Caco-2 (cell line): Measurements from ENCODE around the gene SPAG17. TPM values are rescaled to one million over a fixed set of nuclear protein-coding genes. Genes with fewer than 3 reads are reported as not detected.

ENCODE experiments used
- BruUV-seq: library from RNA; stranded (reverse); fragments of 400-500 nt; replicated peaks from 2 replicates; lab custom pipeline; 2021; lab: Mats Ljungman, UMichigan
- CTCF ChIA-PET: fragments of 300-600 bp; sonication (Branson Sonifier 250); formaldehyde crosslinking; loops from one replicate; lab custom pipeline; 2022; ENCODE audit warnings: antibody characterized with exemption; lab: Charles Lee
- POLR2A ChIA-PET: fragments of 300-600 bp; sonication (Branson Sonifier 250); formaldehyde crosslinking; loops from one replicate; lab custom pipeline; 2022; ENCODE audit warnings: antibody characterized with exemption; lab: Charles Lee
- DNase-seq, 2 experiments: peaks; one replicate each; pipeline versions ENCODE4 v3.0.0 to v3.0.0-alpha.2; 2020 to 2022
- H3K27me3 ChIP-seq: replicated peaks from 2 replicates; pipeline ENCODE4 v1.6.0; 2011; ENCODE audit warnings: low read length; ENCODE audit not compliant: control insufficient read depth, insufficient read depth
- H3K36me3 ChIP-seq: 2 replicates; pipeline ENCODE4 v1.5.1; 2011; ENCODE audit warnings: low read length; ENCODE audit not compliant: control insufficient read depth, insufficient read depth
- H3K4me1 ChIP-seq: fragments of 250-450 bp; sonication (Bioruptor Pico); 2 replicates; pipeline ENCODE4 v1.5.1; 2020; ENCODE audit warnings: mild to moderate bottlenecking
- H3K4me3 ChIP-seq: 2 replicates; pipeline ENCODE4 v1.5.1; 2011; ENCODE audit warnings: low read depth, mild to moderate bottlenecking, control low read depth, low read length
- H3K9me3 ChIP-seq: fragments of 250-450 bp; sonication (Bioruptor Pico); 2 replicates; pipeline ENCODE4 v1.5.1; 2020; ENCODE audit warnings: mild to moderate bottlenecking, moderate library complexity
- H3K27ac Mint-ChIP-seq: one replicate; pipeline ENCODE4 v1.8.0; 2022; ENCODE audit warnings: mixed read lengths; ENCODE audit not compliant: unreplicated experiment
- H3K27me3 Mint-ChIP-seq: one replicate; pipeline ENCODE4 v1.8.0; 2022; ENCODE audit warnings: mixed read lengths; ENCODE audit not compliant: insufficient read depth, unreplicated experiment
- H3K36me3 Mint-ChIP-seq: one replicate; pipeline ENCODE4 v1.8.0; 2022; ENCODE audit warnings: mild to moderate bottlenecking, mixed read lengths; ENCODE audit not compliant: insufficient read depth, unreplicated experiment
- H3K4me1 Mint-ChIP-seq: one replicate; pipeline ENCODE4 v1.8.0; 2022; ENCODE audit warnings: low read depth, mixed read lengths; ENCODE audit not compliant: unreplicated experiment
- H3K4me3 Mint-ChIP-seq: one replicate; pipeline ENCODE4 v1.8.0; 2022; ENCODE audit warnings: mild to moderate bottlenecking, moderate library complexity, mixed read lengths; ENCODE audit not compliant: unreplicated experiment
- H3K9me3 Mint-ChIP-seq: one replicate; pipeline ENCODE4 v1.8.0; 2022; ENCODE audit warnings: mixed read lengths; ENCODE audit not compliant: unreplicated experiment
- intact Hi-C: fragments of 100-400 bp; cut with micrococcal nuclease; formaldehyde crosslinking; loops from one replicate; pipeline ENCODE4 v1.10.0; 2022; ENCODE audit not compliant: unreplicated experiment
- total RNA-seq: library from RNA; stranded (reverse); gene quantifications from 2 replicates; pipeline ENCODE4 v1.2.3, GENCODE V29; 2022
- TF ChIP-seq, protein P1 (sequence below), 2 experiments: fragments of 200-600 bp in 1 of 2; IDR thresholded peaks; 1 replicate in 1 of 2; 2 replicates in 1 of 2; pipeline versions ENCODE4 v1.5.1 to v1.8.0; 2011 to 2022; ENCODE audit warnings: antibody characterized with exemption in 1 of 2, control low read depth in 1 of 2, inconsistent platforms in 1 of 2, low read depth in 1 of 2, low read length in 1 of 2, mild to moderate bottlenecking in 1 of 2, moderate library complexity in 1 of 2; ENCODE audit not compliant: insufficient read depth in 1 of 2, severe bottlenecking in 1 of 2, unreplicated experiment in 1 of 2

Gene SPAG17
- total RNA-seq, 1 experiment from 2014 or later = not detected

DNA sequence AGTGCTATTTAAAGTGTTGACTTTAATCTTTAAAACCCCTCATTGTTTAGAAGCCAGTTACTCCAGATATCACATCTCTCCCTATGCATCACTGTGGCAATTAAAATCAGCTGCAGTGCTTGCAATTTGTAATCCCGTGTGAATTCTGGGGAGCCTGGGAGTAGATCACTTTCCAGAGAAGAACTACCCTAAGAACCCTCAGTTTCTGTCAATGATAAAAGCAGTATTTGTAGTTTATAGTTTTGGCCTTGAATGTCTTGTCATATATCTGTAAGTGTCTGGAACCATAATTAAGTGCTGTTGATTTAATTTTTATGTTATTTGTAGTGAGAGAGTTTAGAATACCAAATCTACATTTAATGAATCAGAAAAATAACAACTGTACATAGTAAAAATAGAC is 5.5 kb upstream of the SPAG17 start:
- Mint-ChIP-seq H3K27ac (no peak overlapping the region), H3K4me1 (no peaks in the 10 kb centered on the region), H3K4me3 (no peak overlapping the region), H3K36me3 (peaks cover 2% of the 10 kb centered on the region), H3K9me3 (no peaks in the 10 kb centered on the region), H3K27me3 (no peaks in the 10 kb centered on the region)
- BruUV-seq = no TSS peak
- TF ChIP-seq, protein P1, sequence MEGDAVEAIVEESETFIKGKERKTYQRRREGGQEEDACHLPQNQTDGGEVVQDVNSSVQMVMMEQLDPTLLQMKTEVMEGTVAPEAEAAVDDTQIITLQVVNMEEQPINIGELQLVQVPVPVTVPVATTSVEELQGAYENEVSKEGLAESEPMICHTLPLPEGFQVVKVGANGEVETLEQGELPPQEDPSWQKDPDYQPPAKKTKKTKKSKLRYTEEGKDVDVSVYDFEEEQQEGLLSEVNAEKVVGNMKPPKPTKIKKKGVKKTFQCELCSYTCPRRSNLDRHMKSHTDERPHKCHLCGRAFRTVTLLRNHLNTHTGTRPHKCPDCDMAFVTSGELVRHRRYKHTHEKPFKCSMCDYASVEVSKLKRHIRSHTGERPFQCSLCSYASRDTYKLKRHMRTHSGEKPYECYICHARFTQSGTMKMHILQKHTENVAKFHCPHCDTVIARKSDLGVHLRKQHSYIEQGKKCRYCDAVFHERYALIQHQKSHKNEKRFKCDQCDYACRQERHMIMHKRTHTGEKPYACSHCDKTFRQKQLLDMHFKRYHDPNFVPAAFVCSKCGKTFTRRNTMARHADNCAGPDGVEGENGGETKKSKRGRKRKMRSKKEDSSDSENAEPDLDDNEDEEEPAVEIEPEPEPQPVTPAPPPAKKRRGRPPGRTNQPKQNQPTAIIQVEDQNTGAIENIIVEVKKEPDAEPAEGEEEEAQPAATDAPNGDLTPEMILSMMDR (IDR thresholded peaks at IDR 0.05; ENCODE audit: insufficient read depth in 1 of 2, low read depth in 1 of 2, low read length in 1 of 2, severe bottlenecking in 1 of 2, unreplicated experiment in 1 of 2) = no peak
- no peaks in the 10 kb centered on the region for H3K9me3 ChIP-seq
- H3K4me1 ChIP-seq = no peaks in the 10 kb centered on the region
- H3K36me3 ChIP-seq = no peaks in the 10 kb centered on the region
- no peak overlapping the region for H3K4me3 ChIP-seq
- ChIA-PET POLR2A (no interaction called here), CTCF (no interaction called here)
- intact Hi-C loops = no loop called here
- no peaks in the 10 kb centered on the region for H3K27me3 ChIP-seq
- no peak for DNase-seq

DNA sequence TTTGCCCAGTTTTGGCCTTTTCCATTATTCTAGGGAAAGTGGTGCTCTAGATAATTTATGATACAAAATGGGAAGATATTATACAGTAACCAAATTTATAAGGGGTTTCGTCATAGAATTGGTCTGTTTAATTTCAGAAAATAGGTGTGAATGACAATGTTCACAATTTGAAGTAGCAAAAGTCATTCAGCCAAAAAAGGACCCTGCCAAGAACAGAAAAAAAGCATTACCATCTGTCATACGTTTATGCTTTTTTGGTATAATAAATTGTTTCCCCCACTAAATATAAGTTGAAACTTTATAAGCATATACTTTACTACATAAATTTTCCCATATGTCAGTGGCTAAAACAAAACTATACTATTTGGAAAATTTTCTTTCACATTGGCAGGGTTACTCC is 4.5 kb upstream of the SPAG17 start:
- no peaks in the 10 kb centered on the region for H3K9me3 Mint-ChIP-seq
- POLR2A ChIA-PET = no interaction called here
- H3K36me3 Mint-ChIP-seq = peaks cover 6% of the 10 kb centered on the region
- no peaks in the 10 kb centered on the region for H3K4me1 ChIP-seq
- H3K36me3 ChIP-seq = no peaks in the 10 kb centered on the region
- H3K9me3 ChIP-seq = no peaks in the 10 kb centered on the region
- no TSS peak for BruUV-seq
- no peak overlapping the region for H3K4me3 ChIP-seq
- no peaks in the 10 kb centered on the region for H3K27me3 ChIP-seq
- H3K27me3 Mint-ChIP-seq = no peaks in the 10 kb centered on the region
- intact Hi-C loops = no loop called here
- no peak overlapping the region for H3K27ac Mint-ChIP-seq
- TF ChIP-seq, protein P1 (IDR thresholded peaks at IDR 0.05; ENCODE audit: insufficient read depth in 1 of 2, low read depth in 1 of 2, low read length in 1 of 2, severe bottlenecking in 1 of 2, unreplicated experiment in 1 of 2) = no peak
- DNase-seq = no peak
- no peak overlapping the region for H3K4me3 Mint-ChIP-seq
- H3K4me1 Mint-ChIP-seq = no peaks in the 10 kb centered on the region
- CTCF ChIA-PET = no interaction called here

DNA sequence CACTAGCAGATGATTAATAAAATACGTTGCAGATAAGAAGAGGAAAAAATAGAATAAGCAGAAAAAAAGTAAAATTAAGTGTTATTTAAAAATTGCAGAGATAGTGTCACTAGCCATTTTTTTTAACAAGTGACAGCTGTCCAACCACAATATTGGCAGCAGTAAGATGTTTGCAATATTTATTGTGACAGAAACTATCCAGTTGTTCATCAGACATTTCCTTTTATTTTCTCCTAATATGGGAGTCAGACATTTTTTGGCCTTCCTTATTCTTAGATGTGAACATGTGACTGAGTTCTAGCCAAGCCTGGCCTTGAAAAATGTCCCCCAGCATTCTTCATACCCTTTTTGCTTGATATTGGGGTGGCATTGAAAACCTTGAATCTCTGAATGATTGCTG is 3.4 kb upstream of the SPAG17 start:
- Mint-ChIP-seq H3K27ac (no peak overlapping the region), H3K36me3 (peaks cover 6% of the 10 kb centered on the region), H3K4me3 (no peak overlapping the region), H3K27me3 (no peaks in the 10 kb centered on the region), H3K9me3 (no peaks in the 10 kb centered on the region), H3K4me1 (no peaks in the 10 kb centered on the region)
- H3K36me3 ChIP-seq = no peaks in the 10 kb centered on the region
- H3K4me1 ChIP-seq = no peaks in the 10 kb centered on the region
- CTCF ChIA-PET = no interaction called here
- DNase-seq = no peak
- no peaks in the 10 kb centered on the region for H3K9me3 ChIP-seq
- H3K4me3 ChIP-seq = no peak overlapping the region
- TF ChIP-seq, protein P1 (IDR thresholded peaks at IDR 0.05; ENCODE audit: insufficient read depth in 1 of 2, low read depth in 1 of 2, low read length in 1 of 2, severe bottlenecking in 1 of 2, unreplicated experiment in 1 of 2) = no peak
- BruUV-seq = no TSS peak
- intact Hi-C loops = no loop called here
- POLR2A ChIA-PET = no interaction called here
- H3K27me3 ChIP-seq = no peaks in the 10 kb centered on the region
